Keratinocyte (primary cell): ENCODE results near the gene CCL26. TPM values are rescaled to one million over a fixed set of nuclear protein-coding genes. Genes with fewer than 3 reads are reported as not detected.

Experiments used
- DNase-seq: peaks from one replicate; pipeline ENCODE4 v3.0.0-alpha.2; 2011; ENCODE audit warnings: low read depth, missing footprints, low spot score
- FAIRE-seq: peaks from 2 replicates; lab custom pipeline; 2011; peaks lifted over from hg19 to GRCh38; lab: Jason Lieb, UNC
- H2AFZ ChIP-seq: 2 replicates; pipeline ENCODE4 v1.6.0; 2012; ENCODE audit warnings: low read length, control low read depth, inconsistent platforms; ENCODE audit not compliant: control insufficient read depth
- H3K27ac ChIP-seq: 2 replicates; pipeline ENCODE4 v1.5.1; 2011; ENCODE audit warnings: low read length; ENCODE audit not compliant: control insufficient read depth, insufficient read depth
- H3K27me3 ChIP-seq: 3 replicates; pipeline ENCODE4 v1.6.0; 2011; ENCODE audit warnings: low read length; ENCODE audit not compliant: control insufficient read depth, insufficient read depth; ENCODE audit errors: extremely low read depth
- H3K36me3 ChIP-seq, 2 experiments: 2 replicates in 1 of 2; 3 replicates in 1 of 2; pipeline ENCODE4 v1.5.1; 2011; ENCODE audit warnings: low read length in 2 of 2, mild to moderate bottlenecking in 1 of 2; ENCODE audit not compliant: control insufficient read depth in 2 of 2, insufficient read depth in 2 of 2; ENCODE audit errors: extremely low read depth in 1 of 2
- H3K4me1 ChIP-seq: 3 replicates; pipeline ENCODE4 v1.5.1; 2011; ENCODE audit warnings: low read length; ENCODE audit not compliant: control insufficient read depth, insufficient read depth; ENCODE audit errors: extremely low read depth
- H3K4me2 ChIP-seq: 3 replicates; pipeline ENCODE4 v1.6.0; 2011; ENCODE audit warnings: low read depth, low read length; ENCODE audit not compliant: control insufficient read depth, insufficient read depth; ENCODE audit errors: extremely low read depth
- H3K4me3 ChIP-seq, 3 experiments: fragments of 200-600 bp in 1 of 3; sonication (generic) in 1 of 3; 2 replicates in 2 of 3; 3 replicates in 1 of 3; pipeline ENCODE4 v1.5.1; 2011 to 2016; ENCODE audit warnings: low read length in 3 of 3, mild to moderate bottlenecking in 3 of 3, control low read depth in 2 of 3, inconsistent platforms in 1 of 3, low read depth in 1 of 3, mixed read lengths in 1 of 3, mixed run types in 1 of 3, moderate library complexity in 1 of 3; ENCODE audit not compliant: control insufficient read depth in 2 of 3, insufficient read depth in 2 of 3; ENCODE audit errors: extremely low read depth in 1 of 3
- H3K79me2 ChIP-seq: 2 replicates; pipeline ENCODE4 v1.6.0; 2012; ENCODE audit warnings: low read length; ENCODE audit not compliant: control insufficient read depth, insufficient read depth
- H3K9ac ChIP-seq: 3 replicates; pipeline ENCODE4 v1.6.0; 2011; ENCODE audit warnings: low read length; ENCODE audit not compliant: control insufficient read depth, insufficient read depth; ENCODE audit errors: extremely low read depth
- H3K9me1 ChIP-seq: 3 replicates; pipeline ENCODE4 v1.6.0; 2011; ENCODE audit warnings: low read length; ENCODE audit not compliant: control insufficient read depth, insufficient read depth; ENCODE audit errors: extremely low read depth
- H3K9me3 ChIP-seq: 2 replicates; pipeline ENCODE4 v1.5.1; 2012; ENCODE audit warnings: low read depth, low read length; ENCODE audit not compliant: control insufficient read depth
- H4K20me1 ChIP-seq: 3 replicates; pipeline ENCODE4 v1.6.0; 2011; ENCODE audit warnings: low read length; ENCODE audit not compliant: control insufficient read depth, insufficient read depth; ENCODE audit errors: extremely low read depth
- CTCF ChIP-seq, 3 experiments: IDR thresholded peaks in 1 of 3; conservative IDR thresholded peaks in 1 of 3; optimal IDR thresholded peaks in 1 of 3; 2 replicates in 2 of 3; 3 replicates in 1 of 3; pipeline versions ENCODE3 to v1.5.1; 2011; ENCODE audit warnings: low read length in 3 of 3, mild to moderate bottlenecking in 3 of 3, moderate library complexity in 2 of 3, control low read depth in 1 of 3, inconsistent platforms in 1 of 3; ENCODE audit not compliant: insufficient read depth in 2 of 3; ENCODE audit errors: extremely low read depth in 1 of 3
- EZH2 ChIP-seq: IDR thresholded peaks from one replicate; pipeline ENCODE4 v1.6.1; 2012; ENCODE audit warnings: inconsistent platforms, mild to moderate bottlenecking, low read length, moderate library complexity
- dilution Hi-C: fragments of 300-500 bp; cut with MboI; formaldehyde crosslinking; loops from one replicate; pipeline ENCODE4 v1.7.0; 2020; ENCODE audit warnings: low sequenced_read_pairs; ENCODE audit not compliant: extremely low pct_ligation_motif_present
- polyA minus RNA-seq, 3 experiments: library from RNA; depleted of rRNA, polyadenylated mRNA; stranded (reverse); fragments of >200 nt; gene quantifications; 1 replicate in 1 of 3; 2 replicates in 1 of 3; 3 replicates in 1 of 3; pipeline ENCODE4 v1.2.3, GENCODE V29; 2011
- polyA plus RNA-seq, 5 experiments: library from polyadenylated mRNA; depleted of rRNA in 3 of 5; stranded (reverse) in 3 of 5; stranded (forward) in 1 of 5; unstranded in 1 of 5; fragments of >200 nt; gene quantifications; 1 replicate in 1 of 5; 2 replicates in 3 of 5; 3 replicates in 1 of 5; pipeline versions ENCODE4 v1.2.1 to v1.2.3, GENCODE V29; 2011 to 2012; ENCODE audit warnings: missing spikeins in 2 of 5, low read depth in 1 of 5, low replicate concordance in 1 of 5

CCL26 gene
- polyA plus RNA-seq (0.20 TPM in 1 of 3 replicates, not detected in the others), polyA minus RNA-seq (not detected in 3 replicates)
- not detected for polyA plus RNA-seq (2011; ENCODE audit: low read depth)
- polyA plus RNA-seq (2011; cell fraction: cytosol; rRNA removed), result not detected in 2 replicates
- polyA plus RNA-seq (2011; cell fraction: nucleus; rRNA removed), result 0.71 TPM in 1 of 2 replicates, not detected in the other
- polyA plus RNA-seq (2012; ENCODE audit: low replicate concordance), result not detected in 2 replicates
- not detected for polyA minus RNA-seq (2011; cell fraction: cytosol; rRNA and poly(A)+ RNA removed)
- polyA minus RNA-seq (2011; cell fraction: nucleus; rRNA and poly(A)+ RNA removed), result not detected in 2 replicates

GRCh38 chr7:75772081-75773077 is at the start of gene CCL26:
CCL26 (minus strand) TSS chr7:75772211; CDS start chr7:75772176, 35 bp downstream.
- H3K27ac ChIP-seq, result no peak within 1 kb of the TSS
- H3K27me3 ChIP-seq, result no peaks in the 10 kb centered on the region
- no peak for DNase-seq
- H4K20me1 ChIP-seq, result no peaks in the 10 kb centered on the region
- no peaks in the 10 kb centered on the region for H3K9me3 ChIP-seq
- H3K9ac ChIP-seq, result no peak within 1 kb of the TSS
- no peak for TF ChIP-seq CTCF (optimal IDR thresholded peaks at IDR 0.05 in 1 of 3, IDR thresholded peaks at IDR 0.05 in 1 of 3, conservative IDR thresholded peaks at IDR 0.05 in 1 of 3; ENCODE audit: extremely low read depth in 1 of 3, insufficient read depth in 2 of 3, low read length in 3 of 3)
- no peak for TF ChIP-seq EZH2
- no peaks in the 10 kb centered on the region for H3K36me3 ChIP-seq
- no peaks in the 10 kb centered on the region for H3K9me1 ChIP-seq
- no peaks in the 10 kb centered on the region for H3K79me2 ChIP-seq
- H3K4me3 ChIP-seq, result no peak within 1 kb of the TSS
- no peak within 1 kb of the TSS for H3K4me2 ChIP-seq
- dilution Hi-C loops, result no loop called here
- peaks cover 12% of the 10 kb centered on the region for H3K4me1 ChIP-seq
- no peak for FAIRE-seq
- no peak within 1 kb of the TSS for H2AFZ ChIP-seq

GRCh38 chr7:75820688-75821087 is 48.7 kb upstream of the CCL26 start:
- no peak for DNase-seq
- TF ChIP-seq CTCF (optimal IDR thresholded peaks at IDR 0.05 in 1 of 3, IDR thresholded peaks at IDR 0.05 in 1 of 3, conservative IDR thresholded peaks at IDR 0.05 in 1 of 3; ENCODE audit: extremely low read depth in 1 of 3, insufficient read depth in 2 of 3, low read length in 3 of 3), result no peak
- no peak for TF ChIP-seq EZH2

More at GRCh38 chr7:75820688-75821087, 48.7 kb upstream of the CCL26 start:
- Histone ChIP-seq H3K36me3 (no peaks in the 10 kb centered on the region), H2AFZ (no peak overlapping the region), H3K9ac (no peak overlapping the region), H3K9me1 (no peaks in the 10 kb centered on the region), H3K79me2 (no peaks in the 10 kb centered on the region), H3K27ac (no peak overlapping the region), H3K4me3 (no peak overlapping the region), H3K9me3 (no peaks in the 10 kb centered on the region), H3K4me2 (no peak overlapping the region), H3K27me3 (peaks cover 15% of the 10 kb centered on the region), H3K4me1 (no peaks in the 10 kb centered on the region), H4K20me1 (no peaks in the 10 kb centered on the region)
- FAIRE-seq, result no peak
- dilution Hi-C loops, result no loop called here
